HCT116 (cell line): ENCODE results near the gene KAT14.

Experiments used
- CBX3 ChIP-seq: IDR thresholded peaks from 2 replicates; pipeline ENCODE4 v1.6.1; 2012; ENCODE audit warnings: low read depth
- CTCF ChIP-seq, 3 experiments: fragments of 200-600 bp in 1 of 3; sonication (generic) in 1 of 3; IDR thresholded peaks in 2 of 3; conservative IDR thresholded peaks in 1 of 3; 2 replicates each; pipeline ENCODE4 v1.5.1; 2012 to 2017; ENCODE audit warnings: low read depth in 2 of 3, low read length in 2 of 3, antibody characterized with exemption in 1 of 3, borderline replicate concordance in 1 of 3, control low read depth in 1 of 3, mild to moderate bottlenecking in 1 of 3, mixed read lengths in 1 of 3, mixed run types in 1 of 3, moderate library complexity in 1 of 3; ENCODE audit not compliant: insufficient read depth in 1 of 3
- MAX ChIP-seq: IDR thresholded peaks from 2 replicates; pipeline ENCODE4 v1.6.1; 2012
- POLR2A ChIP-seq: IDR thresholded peaks from 2 replicates; pipeline ENCODE4 v1.7.0; 2011; ENCODE audit warnings: borderline replicate concordance; ENCODE audit not compliant: insufficient read depth, insufficient read length; ENCODE audit errors: extremely low read depth
- POLR2AphosphoS5 ChIP-seq: IDR thresholded peaks from 2 replicates; pipeline ENCODE4 v1.6.1; 2011; ENCODE audit warnings: mild to moderate bottlenecking, low read depth, low read length, moderate library complexity
- RAD21 ChIP-seq: IDR thresholded peaks from 2 replicates; pipeline ENCODE4 v1.6.1; 2012; ENCODE audit warnings: low read depth, mild to moderate bottlenecking

GRCh38 chr20:18132663-18133062 lies 5.0 kb upstream of the KAT14 start:
- TF ChIP-seq CTCF (IDR thresholded peaks at IDR 0.05 in 2 of 3, conservative IDR thresholded peaks at IDR 0.05 in 1 of 3; ENCODE audit: borderline replicate concordance in 1 of 3, insufficient read depth in 1 of 3, low read depth in 2 of 3, low read length in 2 of 3) (no peak), RAD21 (no peak), POLR2A (no peak), CBX3 (no peak), POLR2AphosphoS5 (no peak), MAX (no peak)
